Nephron (organoid): Measurements from ENCODE around the gene MAPK1IP1L.

Experiments used
- H3K27ac Mint-ChIP-seq, 3 experiments: 2 replicates each; pipeline ENCODE4 v1.8.0; 2020; ENCODE audit warnings: mixed read lengths in 3 of 3, mild to moderate bottlenecking in 2 of 3, moderate library complexity in 1 of 3
- H3K27me3 Mint-ChIP-seq: 2 replicates; pipeline ENCODE4 v1.8.0; 2021; ENCODE audit warnings: low read depth, mild to moderate bottlenecking, moderate library complexity, mixed read lengths
- H3K36me3 Mint-ChIP-seq: 2 replicates; pipeline ENCODE4 v1.8.0; 2020; ENCODE audit warnings: low read depth, mixed read lengths
- H3K4me1 Mint-ChIP-seq: 2 replicates; pipeline ENCODE4 v1.8.0; 2020; ENCODE audit warnings: mixed read lengths
- H3K4me3 Mint-ChIP-seq, 3 experiments: 2 replicates each; pipeline ENCODE4 v1.8.0; 2020; ENCODE audit warnings: mild to moderate bottlenecking in 3 of 3, mixed read lengths in 3 of 3, moderate library complexity in 2 of 3
- H3K9me3 Mint-ChIP-seq: 2 replicates; pipeline ENCODE4 v1.8.0; 2020; ENCODE audit warnings: mixed read lengths
- TF ChIP-seq, protein P1 (sequence below), 3 experiments: fragments of 200-600 bp; sonication (generic); IDR thresholded peaks; one replicate each; pipeline ENCODE4 v1.5.0; 2021; ENCODE audit warnings: antibody characterized with exemption in 3 of 3; ENCODE audit not compliant: unreplicated experiment in 3 of 3

MAPK1IP1L gene

DNA sequence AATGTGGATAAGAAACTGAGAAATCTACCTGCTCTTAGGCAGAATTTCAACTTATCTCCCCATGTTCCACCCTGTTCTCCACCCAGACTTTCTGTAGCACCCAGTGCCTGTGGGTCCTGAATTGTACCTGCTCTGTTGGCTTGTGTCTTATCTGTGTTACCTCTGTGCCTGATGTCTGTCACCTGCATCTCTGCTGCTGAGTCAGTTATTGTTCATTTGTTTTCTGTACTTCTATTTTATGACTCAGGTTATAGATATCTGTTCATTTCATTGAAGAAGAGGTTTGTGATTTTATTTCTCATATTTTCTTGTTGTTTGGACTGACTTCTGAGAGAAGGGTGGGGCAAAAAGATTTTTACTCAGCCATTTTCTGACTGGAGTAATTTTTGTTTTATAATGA, 12.7 kb upstream of the MAPK1IP1L start:
- no peak overlapping the region for H3K4me3 Mint-ChIP-seq
- no peaks in the 10 kb centered on the region for H3K9me3 Mint-ChIP-seq
- TF ChIP-seq, protein P1, sequence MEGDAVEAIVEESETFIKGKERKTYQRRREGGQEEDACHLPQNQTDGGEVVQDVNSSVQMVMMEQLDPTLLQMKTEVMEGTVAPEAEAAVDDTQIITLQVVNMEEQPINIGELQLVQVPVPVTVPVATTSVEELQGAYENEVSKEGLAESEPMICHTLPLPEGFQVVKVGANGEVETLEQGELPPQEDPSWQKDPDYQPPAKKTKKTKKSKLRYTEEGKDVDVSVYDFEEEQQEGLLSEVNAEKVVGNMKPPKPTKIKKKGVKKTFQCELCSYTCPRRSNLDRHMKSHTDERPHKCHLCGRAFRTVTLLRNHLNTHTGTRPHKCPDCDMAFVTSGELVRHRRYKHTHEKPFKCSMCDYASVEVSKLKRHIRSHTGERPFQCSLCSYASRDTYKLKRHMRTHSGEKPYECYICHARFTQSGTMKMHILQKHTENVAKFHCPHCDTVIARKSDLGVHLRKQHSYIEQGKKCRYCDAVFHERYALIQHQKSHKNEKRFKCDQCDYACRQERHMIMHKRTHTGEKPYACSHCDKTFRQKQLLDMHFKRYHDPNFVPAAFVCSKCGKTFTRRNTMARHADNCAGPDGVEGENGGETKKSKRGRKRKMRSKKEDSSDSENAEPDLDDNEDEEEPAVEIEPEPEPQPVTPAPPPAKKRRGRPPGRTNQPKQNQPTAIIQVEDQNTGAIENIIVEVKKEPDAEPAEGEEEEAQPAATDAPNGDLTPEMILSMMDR (IDR thresholded peaks at IDR 0.05; ENCODE audit: unreplicated experiment in 3 of 3), result no peak
- no peaks in the 10 kb centered on the region for H3K27me3 Mint-ChIP-seq
- no peaks in the 10 kb centered on the region for H3K4me1 Mint-ChIP-seq
- peaks cover 59% of the 10 kb centered on the region for H3K36me3 Mint-ChIP-seq
- H3K27ac Mint-ChIP-seq, result no peak overlapping the region

DNA sequence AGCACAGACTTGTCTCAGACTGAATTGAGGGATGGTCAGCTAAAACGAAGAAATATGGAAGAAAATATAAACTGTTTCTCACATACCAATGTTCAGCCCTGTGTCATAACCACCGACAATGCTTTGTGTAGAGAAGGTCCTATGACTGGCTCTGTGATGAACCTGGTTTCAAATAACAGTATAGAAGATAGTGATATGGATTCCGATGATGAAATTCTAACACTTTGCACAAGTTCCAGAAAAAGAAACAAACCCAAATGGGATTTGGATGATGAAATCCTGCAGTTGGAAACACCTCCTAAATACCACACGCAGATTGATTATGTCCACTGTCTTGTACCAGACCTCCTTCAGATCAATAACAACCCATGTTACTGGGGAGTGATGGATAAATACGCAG, 7.9 kb upstream of the MAPK1IP1L start:
- H3K27ac Mint-ChIP-seq, result no peak overlapping the region
- H3K4me3 Mint-ChIP-seq, result no peak overlapping the region
- H3K4me1 Mint-ChIP-seq, result no peaks in the 10 kb centered on the region
- no peaks in the 10 kb centered on the region for H3K27me3 Mint-ChIP-seq
- H3K36me3 Mint-ChIP-seq, result peaks cover 32% of the 10 kb centered on the region
- H3K9me3 Mint-ChIP-seq, result no peaks in the 10 kb centered on the region
- TF ChIP-seq, protein P1 (IDR thresholded peaks at IDR 0.05; ENCODE audit: unreplicated experiment in 3 of 3), result no peak

- no peak overlapping the region for H3K27ac Mint-ChIP-seq
- TF ChIP-seq, protein P1 (IDR thresholded peaks at IDR 0.05; ENCODE audit: unreplicated experiment in 3 of 3), result no peak
- H3K4me3 Mint-ChIP-seq, result no peak overlapping the region
- no peaks in the 10 kb centered on the region for H3K9me3 Mint-ChIP-seq
- no peaks in the 10 kb centered on the region for H3K4me1 Mint-ChIP-seq
- peaks cover 16% of the 10 kb centered on the region for H3K36me3 Mint-ChIP-seq
- no peaks in the 10 kb centered on the region for H3K27me3 Mint-ChIP-seq
These were observed 6.4 kb upstream of the MAPK1IP1L start for GRCh38 chr14:55045087-55045486.

GRCh38 chr14:55047301-55048053, 4.0 kb upstream of the MAPK1IP1L start:
- Mint-ChIP-seq H3K27me3 (no peaks in the 10 kb centered on the region), H3K4me1 (peaks cover 8% of the 10 kb centered on the region), H3K27ac (no peak overlapping the region), H3K36me3 (peaks cover 16% of the 10 kb centered on the region), H3K9me3 (no peaks in the 10 kb centered on the region), H3K4me3 (no peak overlapping the region)
- TF ChIP-seq, protein P1 (IDR thresholded peaks at IDR 0.05; ENCODE audit: unreplicated experiment in 3 of 3), result no peak

GRCh38 chr14:55048900-55049436, 2.5 kb upstream of the MAPK1IP1L start:
- no peaks in the 10 kb centered on the region for H3K9me3 Mint-ChIP-seq
- no peaks in the 10 kb centered on the region for H3K27me3 Mint-ChIP-seq
- TF ChIP-seq, protein P1 (IDR thresholded peaks at IDR 0.05; ENCODE audit: unreplicated experiment in 3 of 3), result no peak
- H3K4me1 Mint-ChIP-seq, result peaks cover 22% of the 10 kb centered on the region
- peaks cover 16% of the 10 kb centered on the region for H3K36me3 Mint-ChIP-seq
- H3K27ac Mint-ChIP-seq, result peak overlapping the region in 1 of 3 experiments; percentile 89
- no peak overlapping the region for H3K4me3 Mint-ChIP-seq

DNA sequence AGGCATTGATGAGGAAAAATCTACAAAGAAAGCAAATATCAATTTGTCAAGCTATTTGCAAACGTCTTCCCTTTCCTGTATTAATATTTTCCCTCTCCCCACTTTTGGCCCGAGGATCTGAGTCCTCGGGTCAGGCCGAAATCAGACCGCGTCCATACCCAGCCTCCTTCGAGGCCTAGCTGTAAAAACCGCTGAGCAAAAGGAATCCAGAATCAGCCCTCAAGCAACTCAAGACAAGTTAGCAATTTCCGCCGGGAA, 353 bp upstream of the MAPK1IP1L start:
- Mint-ChIP-seq H3K27ac (peak overlapping the region; percentile 99 to 100 (median 100)), H3K4me1 (peaks cover 29% of the 10 kb centered on the region), H3K4me3 (peak overlapping the region; percentile 86 to 93 (median 93)), H3K36me3 (peaks cover 33% of the 10 kb centered on the region), H3K9me3 (no peaks in the 10 kb centered on the region), H3K27me3 (no peaks in the 10 kb centered on the region)
- TF ChIP-seq, protein P1 (IDR thresholded peaks at IDR 0.05; ENCODE audit: unreplicated experiment in 3 of 3), result no peak
